GM19043 (cell line): Measurements from ENCODE around the gene LRRC70.
"Not testable (repeated sequence)": the region's sequence is repeated elsewhere in the genome, so short reads cannot be mapped to it uniquely, and the experiment has no call there.

Experiments used
- ATAC-seq: cut with Tn5 transposase; IDR thresholded peaks from one replicate; pipeline ENCODE4 v1.9.1; 2021; ENCODE audit warnings: low read depth; ENCODE audit not compliant: unreplicated experiment

LRRC70 gene

DNA sequence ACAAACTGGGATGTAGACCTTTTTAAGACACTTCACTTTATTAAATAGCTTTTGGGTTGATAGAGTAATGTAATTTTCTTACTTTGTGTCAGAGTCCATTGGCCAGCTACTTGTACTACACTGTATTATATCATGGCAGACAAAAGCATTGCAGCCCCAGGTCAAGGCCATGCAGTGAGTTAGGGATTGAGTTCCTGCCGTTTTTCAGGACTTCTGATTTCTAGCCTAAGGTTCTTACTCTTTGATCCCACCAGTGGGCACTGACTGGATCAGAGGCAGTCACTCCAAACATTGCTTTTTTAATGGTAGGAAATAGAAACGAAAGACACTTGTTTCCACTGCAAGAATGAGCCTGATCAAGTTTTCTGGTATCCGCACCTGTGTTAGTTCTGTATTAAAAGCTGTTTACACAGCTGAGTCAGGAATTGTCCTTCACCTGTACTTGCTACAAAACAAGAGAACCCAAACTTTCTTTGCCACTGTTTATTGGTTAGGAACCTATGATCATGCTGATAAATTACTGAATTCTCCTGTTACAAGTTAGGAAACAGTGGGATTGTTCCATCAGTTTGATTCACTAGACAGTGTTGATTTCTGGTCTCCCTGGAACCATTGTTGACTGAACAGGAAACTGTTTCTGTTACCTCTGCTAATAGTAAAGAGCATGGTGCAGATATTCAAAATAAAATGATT, 22.1 kb downstream of the LRRC70 start:
- ATAC-seq: no peak

DNA sequence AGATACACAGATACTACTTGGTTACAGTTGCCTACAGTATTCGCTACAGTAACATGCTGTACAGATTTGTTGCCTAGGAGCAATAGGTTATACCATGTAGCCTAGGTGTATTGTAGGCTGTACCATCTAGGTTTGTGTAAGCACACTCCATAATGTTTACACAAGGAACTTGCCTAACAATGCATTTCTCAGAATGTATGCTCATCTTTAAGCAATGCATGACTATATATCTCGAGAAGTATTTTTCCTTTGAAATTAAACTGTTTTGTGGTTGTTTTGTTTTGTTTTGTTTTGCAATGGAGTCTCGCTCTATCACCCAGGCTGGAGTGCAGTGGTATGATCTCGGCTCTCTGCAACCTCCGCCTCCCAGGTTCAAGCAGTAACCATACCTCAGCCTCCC, 25.3 kb downstream of the LRRC70 start:
- ATAC-seq: no peak

GRCh38 chr5:62605638-62606037, 27.0 kb downstream of the LRRC70 start:
- ATAC-seq: no peak

- no peak for ATAC-seq
Observed at GRCh38 chr5:62606878-62607277, 28.3 kb downstream of the LRRC70 start.

- no peak for ATAC-seq
Observed at GRCh38 chr5:62607615-62608014, 29.0 kb downstream of the LRRC70 start.

GRCh38 chr5:62608529-62609511, 30.2 kb downstream of the LRRC70 start:
- ATAC-seq: no peak

GRCh38 chr5:62614355-62614754, 35.7 kb downstream of the LRRC70 start:
- ATAC-seq: no peak

- no peak for ATAC-seq
Observed at GRCh38 chr5:62616615-62617277, 38.1 kb downstream of the LRRC70 start.

DNA sequence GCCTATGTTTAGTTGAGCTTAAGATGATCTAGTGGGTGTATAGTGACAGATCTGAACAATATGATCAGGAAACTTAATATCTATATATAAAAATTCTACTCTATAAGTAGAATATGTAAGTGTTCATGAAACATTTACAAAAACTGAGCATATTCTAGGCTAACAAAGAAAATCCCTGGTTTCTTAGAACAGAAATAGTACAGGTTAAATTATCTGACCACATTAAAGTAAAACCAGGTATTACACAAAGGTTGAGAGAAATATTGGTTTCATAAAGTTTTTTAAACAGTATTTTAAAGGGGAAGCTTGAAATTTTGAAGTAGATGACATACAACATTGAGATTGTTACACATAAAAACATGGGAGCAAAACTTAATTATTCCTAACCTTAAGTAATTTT, 39.3 kb downstream of the LRRC70 start:
- no peak for ATAC-seq

DNA sequence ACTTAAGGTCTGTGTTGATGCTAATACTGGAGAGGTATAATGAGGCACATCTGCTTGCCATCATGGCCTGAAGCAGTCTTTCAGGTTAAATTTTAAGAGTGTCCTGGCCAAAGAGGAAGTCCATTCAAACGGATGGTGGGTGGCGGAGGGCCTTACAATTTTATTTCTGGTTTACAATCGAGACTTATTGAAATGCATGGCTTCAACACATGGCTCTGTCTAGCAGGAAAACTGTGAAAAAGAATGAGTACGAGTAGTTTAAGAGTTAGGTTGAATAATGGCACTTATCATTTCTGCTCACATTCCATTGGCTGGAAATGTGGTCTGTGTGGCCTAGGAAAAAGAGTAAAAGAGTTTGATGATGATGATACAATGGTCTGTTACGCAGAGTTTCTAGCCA, 42.1 kb downstream of the LRRC70 start:
- ATAC-seq: no peak

DNA sequence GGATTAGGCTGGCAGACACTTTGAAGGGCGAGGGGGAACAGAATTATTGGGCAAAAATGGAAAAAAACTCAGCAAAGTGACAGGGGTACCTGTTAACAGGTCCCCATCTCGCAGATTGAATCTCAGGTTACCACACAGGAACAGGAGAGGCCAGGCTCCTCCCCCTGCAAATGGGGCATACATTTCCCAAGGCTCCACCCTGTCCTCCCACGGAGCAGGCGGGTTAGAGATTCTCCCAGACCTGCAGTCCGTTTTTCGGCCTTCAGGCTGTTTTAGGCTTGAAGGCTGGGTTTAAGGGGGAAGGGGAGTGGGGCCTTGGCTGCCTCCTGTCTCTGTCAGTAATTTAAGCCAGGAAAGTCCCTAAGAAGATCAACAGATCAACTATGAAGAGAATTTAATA, 42.7 kb downstream of the LRRC70 start:
- ATAC-seq: no peak

GRCh38 chr5:62623271-62623670, 44.7 kb downstream of the LRRC70 start:
- ATAC-seq: no peak

DNA sequence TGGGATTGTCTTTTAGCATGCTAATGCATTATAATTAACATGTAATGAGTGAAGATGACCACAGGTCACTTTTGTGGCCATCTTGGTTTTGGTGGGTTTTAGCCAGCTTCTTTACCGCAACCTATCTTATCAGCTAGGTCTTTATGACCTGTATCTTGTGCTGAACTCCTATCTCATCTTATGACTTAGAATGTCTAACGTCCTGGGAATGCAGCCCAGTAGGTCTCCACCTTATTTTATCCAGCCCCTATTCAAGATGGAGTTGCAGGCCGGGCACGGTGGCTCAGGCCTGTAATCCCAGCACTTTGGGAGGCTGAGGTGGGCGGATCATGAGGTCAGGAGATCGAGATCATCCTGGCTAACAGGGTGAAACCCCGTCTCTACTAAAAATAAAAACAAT, 45.8 kb downstream of the LRRC70 start:
- ATAC-seq: not testable (repeated sequence)

- no peak for ATAC-seq
Observed at GRCh38 chr5:62626534-62626933, 47.9 kb downstream of the LRRC70 start.

DNA sequence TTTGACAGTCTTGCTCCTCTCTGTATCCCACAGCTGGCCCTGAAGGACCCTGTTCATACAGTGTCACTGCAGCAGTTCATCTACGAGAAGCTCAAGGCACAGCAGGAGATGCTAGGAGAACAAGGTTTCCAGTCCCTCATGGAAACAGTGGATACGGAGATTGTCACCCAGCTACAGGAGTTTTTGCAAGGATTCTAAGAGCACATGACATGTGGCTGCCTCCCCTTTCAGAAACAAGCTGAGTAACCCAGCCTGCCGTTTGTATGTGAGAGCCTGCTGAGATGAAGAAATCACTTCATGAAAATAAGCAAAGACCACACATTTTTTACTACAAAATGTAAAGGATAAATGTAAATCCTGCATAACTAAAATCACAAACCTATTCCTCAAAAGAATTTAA, 48.5 kb downstream of the LRRC70 start:
- ATAC-seq: no peak

DNA sequence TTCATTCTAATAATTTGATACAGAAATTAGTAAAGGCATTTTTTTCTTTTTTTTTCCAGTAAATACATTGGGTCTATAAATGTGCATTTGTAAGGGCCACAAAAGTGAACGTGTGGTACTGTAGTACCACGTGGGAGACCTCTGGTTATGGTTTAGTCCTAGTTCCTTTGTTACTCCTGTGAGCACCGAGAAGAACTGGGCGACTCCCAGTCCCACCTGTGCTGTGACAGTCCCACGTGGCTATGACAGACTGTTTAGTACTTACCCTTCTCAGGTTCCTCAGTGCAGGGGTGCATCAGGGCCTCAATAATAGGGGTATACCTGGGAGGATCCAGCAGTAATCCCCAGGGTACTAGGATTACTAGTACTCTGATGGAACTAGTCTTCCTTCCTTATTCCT, 49.3 kb downstream of the LRRC70 start:
- no peak for ATAC-seq
